H1 (cell line): ENCODE data around the gene FTCDNL1. TPM values are rescaled to one million over a fixed set of nuclear protein-coding genes. Genes with fewer than 3 reads are reported as not detected.

Source experiments
- CBX8 ChIP-seq: fragments of 300-800, 300-1000 bp; sonication (generic); IDR thresholded peaks from 2 replicates; pipeline ENCODE4 v1.7.1; 2016; ENCODE audit warnings: low read depth, low read length, borderline replicate concordance
- CTBP2 ChIP-seq: IDR thresholded peaks from 2 replicates; pipeline ENCODE4 v1.7.0; 2011; ENCODE audit warnings: borderline replicate concordance, mild to moderate bottlenecking, moderate library complexity, mixed read lengths, low read length; ENCODE audit not compliant: insufficient read depth, insufficient read length
- SAP30 ChIP-seq: fragments of 300-600 bp; sonication (generic); IDR thresholded peaks from 2 replicates; pipeline ENCODE4 v1.7.1; 2012; ENCODE audit warnings: low read length, moderate library complexity, mild to moderate bottlenecking, inconsistent platforms; ENCODE audit not compliant: insufficient read depth, insufficient replicate concordance
- polyA plus RNA-seq, 7 experiments: library from polyadenylated mRNA; depleted of rRNA in 3 of 7; stranded (reverse) in 5 of 7; unstranded in 2 of 7; fragments of >200 nt in 5 of 7; fragments of 200-250 nt in 2 of 7; gene quantifications; 1 replicate in 5 of 7; 2 replicates in 1 of 7; 4 replicates in 1 of 7; pipeline versions ENCODE4 v1.2.1 to v1.2.3, GENCODE V29; 2011 to 2013; ENCODE audit warnings: missing spikeins in 2 of 7, mixed read lengths in 2 of 7
- total RNA-seq: library from RNA; stranded (reverse); fragmentation: NEBNext Ultra II Directional; extraction: Animal tissue kit (Norgen Biotek cat#: 25700); gene quantifications from 2 replicates; pipeline ENCODE4 v1.2.1, GENCODE V29; 2021
- TF ChIP-seq, protein P1 (sequence below): fragments of 300-600 bp; sonication (generic); IDR thresholded peaks from 2 replicates; pipeline ENCODE4 v1.7.1; 2012; ENCODE audit warnings: low read length, moderate library complexity, mild to moderate bottlenecking, inconsistent platforms; ENCODE audit not compliant: insufficient replicate concordance

FTCDNL1 gene
- total and polyA plus RNA-seq, 2 of the 8 experiments (the other 6 are each of a cell fraction or from before 2014, with no cell fraction given) = 0.41 to 0.97 TPM

DNA sequence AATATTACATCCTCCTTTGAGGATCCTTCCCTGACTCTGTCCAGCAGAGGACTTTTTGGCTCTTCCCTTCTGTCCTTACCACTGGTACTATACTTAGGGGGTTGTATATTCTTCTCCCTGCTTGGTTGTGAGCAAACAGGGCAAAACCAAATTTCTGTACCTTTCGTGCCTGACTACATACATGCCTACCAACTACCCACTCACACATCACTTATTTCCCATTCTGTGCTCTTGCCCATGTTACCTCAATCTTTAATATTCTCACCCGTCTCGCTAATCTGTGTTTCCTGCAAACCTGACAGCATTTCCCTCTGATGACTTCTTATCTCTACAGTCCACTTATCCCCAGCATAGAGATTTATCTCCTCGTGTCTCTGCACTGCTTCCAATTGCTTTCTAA, 58.6 kb downstream of the FTCDNL1 start (continued):
- TF ChIP-seq SAP30 (no peak), CTBP2 (no peak), CBX8 (no peak)
- TF ChIP-seq, protein P1, sequence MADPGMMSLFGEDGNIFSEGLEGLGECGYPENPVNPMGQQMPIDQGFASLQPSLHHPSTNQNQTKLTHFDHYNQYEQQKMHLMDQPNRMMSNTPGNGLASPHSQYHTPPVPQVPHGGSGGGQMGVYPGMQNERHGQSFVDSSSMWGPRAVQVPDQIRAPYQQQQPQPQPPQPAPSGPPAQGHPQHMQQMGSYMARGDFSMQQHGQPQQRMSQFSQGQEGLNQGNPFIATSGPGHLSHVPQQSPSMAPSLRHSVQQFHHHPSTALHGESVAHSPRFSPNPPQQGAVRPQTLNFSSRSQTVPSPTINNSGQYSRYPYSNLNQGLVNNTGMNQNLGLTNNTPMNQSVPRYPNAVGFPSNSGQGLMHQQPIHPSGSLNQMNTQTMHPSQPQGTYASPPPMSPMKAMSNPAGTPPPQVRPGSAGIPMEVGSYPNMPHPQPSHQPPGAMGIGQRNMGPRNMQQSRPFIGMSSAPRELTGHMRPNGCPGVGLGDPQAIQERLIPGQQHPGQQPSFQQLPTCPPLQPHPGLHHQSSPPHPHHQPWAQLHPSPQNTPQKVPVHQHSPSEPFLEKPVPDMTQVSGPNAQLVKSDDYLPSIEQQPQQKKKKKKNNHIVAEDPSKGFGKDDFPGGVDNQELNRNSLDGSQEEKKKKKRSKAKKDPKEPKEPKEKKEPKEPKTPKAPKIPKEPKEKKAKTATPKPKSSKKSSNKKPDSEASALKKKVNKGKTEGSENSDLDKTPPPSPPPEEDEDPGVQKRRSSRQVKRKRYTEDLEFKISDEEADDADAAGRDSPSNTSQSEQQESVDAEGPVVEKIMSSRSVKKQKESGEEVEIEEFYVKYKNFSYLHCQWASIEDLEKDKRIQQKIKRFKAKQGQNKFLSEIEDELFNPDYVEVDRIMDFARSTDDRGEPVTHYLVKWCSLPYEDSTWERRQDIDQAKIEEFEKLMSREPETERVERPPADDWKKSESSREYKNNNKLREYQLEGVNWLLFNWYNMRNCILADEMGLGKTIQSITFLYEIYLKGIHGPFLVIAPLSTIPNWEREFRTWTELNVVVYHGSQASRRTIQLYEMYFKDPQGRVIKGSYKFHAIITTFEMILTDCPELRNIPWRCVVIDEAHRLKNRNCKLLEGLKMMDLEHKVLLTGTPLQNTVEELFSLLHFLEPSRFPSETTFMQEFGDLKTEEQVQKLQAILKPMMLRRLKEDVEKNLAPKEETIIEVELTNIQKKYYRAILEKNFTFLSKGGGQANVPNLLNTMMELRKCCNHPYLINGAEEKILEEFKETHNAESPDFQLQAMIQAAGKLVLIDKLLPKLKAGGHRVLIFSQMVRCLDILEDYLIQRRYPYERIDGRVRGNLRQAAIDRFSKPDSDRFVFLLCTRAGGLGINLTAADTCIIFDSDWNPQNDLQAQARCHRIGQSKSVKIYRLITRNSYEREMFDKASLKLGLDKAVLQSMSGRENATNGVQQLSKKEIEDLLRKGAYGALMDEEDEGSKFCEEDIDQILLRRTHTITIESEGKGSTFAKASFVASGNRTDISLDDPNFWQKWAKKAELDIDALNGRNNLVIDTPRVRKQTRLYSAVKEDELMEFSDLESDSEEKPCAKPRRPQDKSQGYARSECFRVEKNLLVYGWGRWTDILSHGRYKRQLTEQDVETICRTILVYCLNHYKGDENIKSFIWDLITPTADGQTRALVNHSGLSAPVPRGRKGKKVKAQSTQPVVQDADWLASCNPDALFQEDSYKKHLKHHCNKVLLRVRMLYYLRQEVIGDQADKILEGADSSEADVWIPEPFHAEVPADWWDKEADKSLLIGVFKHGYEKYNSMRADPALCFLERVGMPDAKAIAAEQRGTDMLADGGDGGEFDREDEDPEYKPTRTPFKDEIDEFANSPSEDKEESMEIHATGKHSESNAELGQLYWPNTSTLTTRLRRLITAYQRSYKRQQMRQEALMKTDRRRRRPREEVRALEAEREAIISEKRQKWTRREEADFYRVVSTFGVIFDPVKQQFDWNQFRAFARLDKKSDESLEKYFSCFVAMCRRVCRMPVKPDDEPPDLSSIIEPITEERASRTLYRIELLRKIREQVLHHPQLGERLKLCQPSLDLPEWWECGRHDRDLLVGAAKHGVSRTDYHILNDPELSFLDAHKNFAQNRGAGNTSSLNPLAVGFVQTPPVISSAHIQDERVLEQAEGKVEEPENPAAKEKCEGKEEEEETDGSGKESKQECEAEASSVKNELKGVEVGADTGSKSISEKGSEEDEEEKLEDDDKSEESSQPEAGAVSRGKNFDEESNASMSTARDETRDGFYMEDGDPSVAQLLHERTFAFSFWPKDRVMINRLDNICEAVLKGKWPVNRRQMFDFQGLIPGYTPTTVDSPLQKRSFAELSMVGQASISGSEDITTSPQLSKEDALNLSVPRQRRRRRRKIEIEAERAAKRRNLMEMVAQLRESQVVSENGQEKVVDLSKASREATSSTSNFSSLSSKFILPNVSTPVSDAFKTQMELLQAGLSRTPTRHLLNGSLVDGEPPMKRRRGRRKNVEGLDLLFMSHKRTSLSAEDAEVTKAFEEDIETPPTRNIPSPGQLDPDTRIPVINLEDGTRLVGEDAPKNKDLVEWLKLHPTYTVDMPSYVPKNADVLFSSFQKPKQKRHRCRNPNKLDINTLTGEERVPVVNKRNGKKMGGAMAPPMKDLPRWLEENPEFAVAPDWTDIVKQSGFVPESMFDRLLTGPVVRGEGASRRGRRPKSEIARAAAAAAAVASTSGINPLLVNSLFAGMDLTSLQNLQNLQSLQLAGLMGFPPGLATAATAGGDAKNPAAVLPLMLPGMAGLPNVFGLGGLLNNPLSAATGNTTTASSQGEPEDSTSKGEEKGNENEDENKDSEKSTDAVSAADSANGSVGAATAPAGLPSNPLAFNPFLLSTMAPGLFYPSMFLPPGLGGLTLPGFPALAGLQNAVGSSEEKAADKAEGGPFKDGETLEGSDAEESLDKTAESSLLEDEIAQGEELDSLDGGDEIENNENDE = no peak
